Measurements from ENCODE around the gene CELA3B. TPM values are rescaled to one million over a fixed set of nuclear protein-coding genes. Genes with fewer than 3 reads are reported as not detected.
"Not testable (repeated sequence)": the region's sequence is repeated elsewhere in the genome, so short reads cannot be mapped to it uniquely, and the experiment has no call there.

The CELA3B gene
- total RNA-seq, 1 donor from 2014 or later = not detected

- intact Hi-C loops (cut with micrococcal nuclease) = not testable (repeated sequence)
Observed at GRCh38 chr1:21974699-21975098, 2.1 kb upstream of the CELA3B start.

GRCh38 chr1:21975296-21975695 is 1.5 kb upstream of the CELA3B start:
- intact Hi-C loops (cut with micrococcal nuclease) = not testable (repeated sequence)

- intact Hi-C loops (cut with micrococcal nuclease) = not testable (repeated sequence)
Observed at GRCh38 chr1:21978209-21978608, 1.4 kb downstream of the CELA3B start.

GRCh38 chr1:21980515-21981220 is 3.8 kb downstream of the CELA3B start:
- intact Hi-C loops (cut with micrococcal nuclease) = not testable (repeated sequence)

- intact Hi-C loops (cut with micrococcal nuclease) = not testable (repeated sequence)
Observed at GRCh38 chr1:21981253-21981652, 4.4 kb downstream of the CELA3B start.

- intact Hi-C loops (cut with micrococcal nuclease) = not testable (repeated sequence)
Observed at GRCh38 chr1:21982122-21982521, 5.3 kb downstream of the CELA3B start.

- intact Hi-C loops (cut with micrococcal nuclease) = not testable (repeated sequence)
Observed at GRCh38 chr1:21983539-21983938, 6.7 kb downstream of the CELA3B start.

- intact Hi-C loops (cut with micrococcal nuclease) = not testable (repeated sequence)
Observed at GRCh38 chr1:21985893-21986292, 9.1 kb downstream of the CELA3B start.

GRCh38 chr1:21986386-21986785 is 9.6 kb downstream of the CELA3B start:
- intact Hi-C loops (cut with micrococcal nuclease) = not testable (repeated sequence)

GRCh38 chr1:21989672-21990393 is 13.0 kb downstream of the CELA3B start:
- intact Hi-C loops (cut with micrococcal nuclease) = not testable (repeated sequence)

GRCh38 chr1:21992186-21992585 is 15.4 kb downstream of the CELA3B start:
- intact Hi-C loops (cut with micrococcal nuclease) = loop anchor here (1.0 kb wide), 1 partner anchor 24 kb away; no protein-coding TSS in a partner anchor

- intact Hi-C loops (cut with micrococcal nuclease) = not testable (repeated sequence)
Observed at GRCh38 chr1:21994716-21995115, 17.9 kb downstream of the CELA3B start.

- intact Hi-C loops (cut with micrococcal nuclease) = not testable (repeated sequence)
Observed at GRCh38 chr1:21996663-21996970, 19.8 kb downstream of the CELA3B start.

- intact Hi-C loops (cut with micrococcal nuclease) = not testable (repeated sequence)
Observed at GRCh38 chr1:21997891-21998623, 21.2 kb downstream of the CELA3B start.

GRCh38 chr1:21998624-21999294 is 21.9 kb downstream of the CELA3B start:
- intact Hi-C loops (cut with micrococcal nuclease) = not testable (repeated sequence)

- intact Hi-C loops (cut with micrococcal nuclease) = not testable (repeated sequence)
Observed at GRCh38 chr1:21999645-22000044, 22.8 kb downstream of the CELA3B start.

GRCh38 chr1:22001409-22001808 is 24.6 kb downstream of the CELA3B start, which contains the start of gene CELA3A:
TSS of gene CELA3A (plus strand) at chr1:22001657. CDS start at chr1:22001675, 18 bp downstream.
- intact Hi-C loops (cut with micrococcal nuclease) = no loop called here

- intact Hi-C loops (cut with micrococcal nuclease) = not testable (repeated sequence)
Observed at GRCh38 chr1:22002461-22002860, 25.6 kb downstream of the CELA3B start.

GRCh38 chr1:22002875-22003274 is 26.1 kb downstream of the CELA3B start:
- intact Hi-C loops (cut with micrococcal nuclease) = not testable (repeated sequence)

GRCh38 chr1:22003959-22004358 is 27.1 kb downstream of the CELA3B start:
- intact Hi-C loops (cut with micrococcal nuclease) = not testable (repeated sequence)
